Lung microvascular endothelial cell (primary cell): ENCODE results near the gene ZBED4. TPM values are rescaled to one million over a fixed set of nuclear protein-coding genes. Genes with fewer than 3 reads are reported as not detected.
"Not testable (repeated sequence)": the region's sequence is repeated elsewhere in the genome, so short reads cannot be mapped to it uniquely, and the experiment has no call there.

Experiments
- DNase-seq, 2 donors: peaks; one replicate each; pipeline versions ENCODE4 v3.0.0 to v3.0.0-alpha.2; 2010; ENCODE audit warnings: low read depth in 2 of 2
- total RNA-seq: library from RNA; depleted of rRNA; stranded (reverse); fragments of >200 nt; gene quantifications from 2 replicates; pipeline ENCODE4 v1.2.1, GENCODE V29; 2014

Gene ZBED4, protein sequence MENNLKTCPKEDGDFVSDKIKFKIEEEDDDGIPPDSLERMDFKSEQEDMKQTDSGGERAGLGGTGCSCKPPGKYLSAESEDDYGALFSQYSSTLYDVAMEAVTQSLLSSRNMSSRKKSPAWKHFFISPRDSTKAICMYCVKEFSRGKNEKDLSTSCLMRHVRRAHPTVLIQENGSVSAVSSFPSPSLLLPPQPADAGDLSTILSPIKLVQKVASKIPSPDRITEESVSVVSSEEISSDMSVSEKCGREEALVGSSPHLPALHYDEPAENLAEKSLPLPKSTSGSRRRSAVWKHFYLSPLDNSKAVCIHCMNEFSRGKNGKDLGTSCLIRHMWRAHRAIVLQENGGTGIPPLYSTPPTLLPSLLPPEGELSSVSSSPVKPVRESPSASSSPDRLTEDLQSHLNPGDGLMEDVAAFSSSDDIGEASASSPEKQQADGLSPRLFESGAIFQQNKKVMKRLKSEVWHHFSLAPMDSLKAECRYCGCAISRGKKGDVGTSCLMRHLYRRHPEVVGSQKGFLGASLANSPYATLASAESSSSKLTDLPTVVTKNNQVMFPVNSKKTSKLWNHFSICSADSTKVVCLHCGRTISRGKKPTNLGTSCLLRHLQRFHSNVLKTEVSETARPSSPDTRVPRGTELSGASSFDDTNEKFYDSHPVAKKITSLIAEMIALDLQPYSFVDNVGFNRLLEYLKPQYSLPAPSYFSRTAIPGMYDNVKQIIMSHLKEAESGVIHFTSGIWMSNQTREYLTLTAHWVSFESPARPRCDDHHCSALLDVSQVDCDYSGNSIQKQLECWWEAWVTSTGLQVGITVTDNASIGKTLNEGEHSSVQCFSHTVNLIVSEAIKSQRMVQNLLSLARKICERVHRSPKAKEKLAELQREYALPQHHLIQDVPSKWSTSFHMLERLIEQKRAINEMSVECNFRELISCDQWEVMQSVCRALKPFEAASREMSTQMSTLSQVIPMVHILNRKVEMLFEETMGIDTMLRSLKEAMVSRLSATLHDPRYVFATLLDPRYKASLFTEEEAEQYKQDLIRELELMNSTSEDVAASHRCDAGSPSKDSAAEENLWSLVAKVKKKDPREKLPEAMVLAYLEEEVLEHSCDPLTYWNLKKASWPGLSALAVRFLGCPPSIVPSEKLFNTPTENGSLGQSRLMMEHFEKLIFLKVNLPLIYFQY
- 8.7 and 13.5 TPM in 2 replicates for total RNA-seq

DNA sequence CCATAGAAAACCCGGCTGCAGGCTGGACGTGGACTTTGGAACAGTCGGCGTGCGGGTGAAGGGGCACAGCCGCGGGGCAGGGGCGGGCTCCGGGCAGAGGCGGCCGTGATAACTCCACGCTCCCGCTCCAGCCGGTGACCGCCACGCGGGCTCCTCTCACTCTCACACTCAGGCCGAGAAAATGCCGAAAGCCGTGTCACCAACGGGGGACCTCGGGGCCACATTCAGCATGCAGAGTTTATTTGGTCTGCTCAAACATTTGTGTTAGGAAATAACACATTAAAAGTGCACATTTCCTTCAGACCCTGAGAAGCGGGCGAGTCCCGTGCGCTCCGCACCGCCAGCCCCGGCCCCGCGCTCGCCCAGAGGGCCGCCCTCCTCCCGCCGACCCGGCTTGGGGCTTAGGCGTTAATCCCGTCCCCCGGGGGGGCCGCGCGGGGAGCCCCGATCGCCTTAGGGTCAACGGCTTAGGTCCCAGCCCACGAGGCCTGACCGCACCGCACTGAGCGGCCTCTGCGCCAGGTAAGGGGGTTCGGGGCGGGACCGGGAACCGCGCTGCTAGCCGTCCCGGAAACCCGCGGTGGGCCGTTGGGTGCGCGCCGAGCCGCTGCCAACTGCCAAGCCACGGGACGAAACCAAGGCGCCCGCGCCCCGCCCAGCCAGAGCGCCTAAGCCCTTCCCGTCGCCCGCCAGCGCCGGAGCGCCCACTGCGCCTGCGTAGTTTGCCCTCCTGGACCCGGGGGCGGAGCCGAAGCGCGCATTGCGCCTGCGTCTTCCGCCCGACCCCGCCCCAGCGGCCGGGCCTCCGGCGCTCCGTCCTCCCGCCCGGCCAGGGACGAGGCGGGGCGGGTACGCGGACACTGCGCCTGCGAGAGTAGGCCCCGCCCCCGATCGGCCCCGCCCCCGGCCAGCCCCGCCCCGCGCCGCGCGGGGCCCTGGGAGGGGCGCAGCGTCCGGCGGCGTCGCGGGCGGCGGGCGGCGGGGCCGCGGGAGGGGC is at the start of gene ZBED4:
TSS of gene ZBED4 (plus strand) at position 947 of the 997 bp plus-strand sequence. CDS start 29,819 bp downstream, outside the sequence.
- DNase-seq = peak; percentile 96 to 98

DNA sequence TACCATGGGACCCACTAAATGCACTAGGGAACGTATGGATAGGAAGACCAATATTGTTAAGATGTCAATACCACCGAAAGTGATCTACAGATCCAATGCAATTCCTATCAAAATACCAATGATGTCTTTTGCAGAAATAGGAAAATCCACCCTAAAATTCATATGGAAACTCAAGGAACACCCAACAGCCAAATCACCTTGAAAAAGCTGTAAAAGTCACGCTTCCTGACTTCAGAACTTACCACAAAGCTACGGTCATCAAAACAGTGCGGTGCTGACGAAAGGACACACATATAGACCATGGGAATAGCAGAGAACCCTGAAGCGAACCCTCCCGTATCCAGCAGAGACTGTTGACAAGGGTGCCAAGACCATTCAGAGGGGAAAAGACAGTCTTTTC is 46.5 kb upstream of the ZBED4 start:
- DNase-seq = no peak

DNA sequence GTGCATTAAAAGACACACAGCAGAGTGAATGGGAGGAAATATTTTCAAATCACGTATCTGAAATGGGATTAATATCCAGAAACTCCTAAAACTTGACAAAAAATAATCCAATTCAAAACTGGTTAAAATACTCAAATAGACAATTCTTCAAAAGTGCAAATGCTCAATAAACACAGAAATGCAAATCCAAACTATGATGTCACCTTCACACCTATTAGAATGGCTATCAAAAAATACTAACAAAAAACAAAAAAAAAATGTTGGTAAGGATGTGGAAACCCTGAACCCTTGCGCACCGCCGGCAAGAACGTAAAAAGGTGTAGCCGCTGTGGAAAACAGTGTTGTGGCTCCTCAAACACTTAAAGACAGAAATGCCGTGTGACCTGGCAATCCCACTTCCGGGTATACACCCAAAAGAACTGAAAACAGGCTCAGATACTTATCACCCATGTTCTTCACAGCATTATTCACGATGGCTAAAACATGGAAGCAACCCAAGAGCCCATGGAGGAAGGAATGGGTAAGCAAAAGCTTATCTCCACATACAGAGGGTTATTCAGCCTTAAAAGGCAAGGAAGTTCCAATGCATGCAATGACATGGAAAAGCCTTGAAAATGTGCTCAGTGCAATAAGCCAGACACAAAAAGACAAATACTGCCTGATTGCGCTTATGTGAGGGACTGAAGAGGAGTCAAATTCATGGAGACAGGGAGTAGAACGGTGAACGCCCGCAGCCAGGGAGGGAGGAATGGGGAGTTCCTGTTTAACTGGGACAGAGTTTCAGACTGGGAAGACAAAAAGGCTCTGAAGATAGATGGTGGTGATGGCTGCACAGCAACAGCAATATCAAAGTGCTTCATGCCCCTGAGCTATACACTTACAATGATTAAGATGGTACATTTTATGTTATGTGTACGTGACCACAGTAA is 45.6 kb upstream of the ZBED4 start:
- no peak for DNase-seq

DNA sequence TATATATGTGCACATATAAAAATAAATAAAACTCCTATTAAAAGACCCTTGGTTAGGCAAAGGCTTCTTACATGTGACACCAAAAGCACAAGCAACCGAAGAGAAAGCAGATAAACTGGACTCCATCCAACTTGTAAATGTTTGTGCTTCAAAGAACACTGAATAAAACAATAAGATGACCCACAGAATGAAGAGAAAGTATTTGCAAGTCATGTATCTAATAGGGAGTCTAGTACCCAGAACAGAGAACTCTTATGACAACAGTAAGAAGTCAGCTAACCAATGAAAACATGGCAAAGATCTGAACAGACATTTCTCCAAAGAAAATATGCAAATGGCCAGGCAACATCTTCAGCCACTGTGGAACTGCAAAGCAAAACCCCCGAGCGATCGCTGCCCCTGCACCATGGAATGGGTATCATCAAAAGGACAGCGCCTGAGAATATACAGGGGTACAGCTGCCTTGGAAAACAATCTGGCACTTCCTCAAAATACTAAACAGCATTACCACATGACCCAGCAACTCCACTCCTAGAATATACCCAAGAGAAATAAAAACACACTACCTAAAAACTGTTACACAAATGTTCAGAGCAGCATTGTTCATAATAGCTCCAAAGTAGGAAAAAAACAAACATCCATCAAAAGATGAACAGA is 43.2 kb upstream of the ZBED4 start:
- peak in 1 of 2 donors; percentile 21 for DNase-seq

DNA sequence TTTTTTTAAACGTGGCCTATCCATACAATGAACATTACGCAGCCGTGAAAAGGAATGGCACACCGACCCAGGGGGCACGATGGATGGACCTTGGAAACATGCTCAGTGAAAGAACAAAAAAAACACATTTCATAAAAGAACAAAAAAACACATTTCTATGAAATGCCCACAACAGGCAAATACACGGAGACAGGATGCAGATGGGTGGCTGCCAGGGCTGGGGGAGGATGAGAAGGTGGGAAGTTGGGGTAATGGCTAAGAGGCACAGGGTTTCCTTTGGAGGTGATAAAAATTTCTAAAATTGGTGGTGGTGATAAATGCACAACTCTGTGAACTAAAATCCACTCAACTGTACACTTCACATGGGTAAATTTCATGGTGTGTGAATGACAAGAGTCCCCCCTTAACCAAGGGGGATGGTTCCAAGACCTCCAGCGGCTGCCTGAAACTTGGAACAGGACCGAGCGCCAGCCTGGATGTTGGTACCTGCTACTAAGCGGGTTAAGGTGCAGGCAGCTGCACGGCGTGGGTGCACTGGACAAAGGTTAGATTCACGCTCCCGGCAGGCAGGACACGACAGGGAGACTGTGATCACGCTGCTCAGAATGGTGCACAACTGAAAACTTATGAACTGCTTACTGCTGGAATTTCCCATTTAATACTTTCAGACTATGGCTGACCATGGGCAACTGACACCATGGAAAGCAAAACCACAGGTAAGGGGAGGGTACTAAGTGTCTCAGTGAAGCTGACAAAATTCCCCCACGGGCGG is 42.4 kb upstream of the ZBED4 start:
- no peak for DNase-seq

DNA sequence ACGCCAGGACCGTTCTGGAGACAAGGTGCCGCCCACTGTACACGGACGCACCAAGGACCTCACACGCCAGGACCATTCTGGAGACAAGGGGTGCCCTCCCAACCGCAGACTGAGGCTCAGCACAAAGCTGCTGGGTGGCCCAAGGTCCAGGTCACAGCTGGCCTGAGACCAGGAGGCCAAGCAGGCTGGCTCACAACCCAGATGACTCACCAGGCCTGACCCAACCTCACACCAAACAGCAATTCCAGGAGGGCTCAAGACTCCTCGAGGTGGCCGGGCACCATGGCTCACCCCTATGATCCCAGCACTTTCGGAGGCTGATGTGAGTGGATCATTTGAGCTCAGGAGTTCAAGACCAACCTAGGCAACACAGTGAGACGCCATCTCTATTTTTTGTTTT is 40.8 kb upstream of the ZBED4 start:
- peak in 1 of 2 donors; percentile 33 for DNase-seq

DNA sequence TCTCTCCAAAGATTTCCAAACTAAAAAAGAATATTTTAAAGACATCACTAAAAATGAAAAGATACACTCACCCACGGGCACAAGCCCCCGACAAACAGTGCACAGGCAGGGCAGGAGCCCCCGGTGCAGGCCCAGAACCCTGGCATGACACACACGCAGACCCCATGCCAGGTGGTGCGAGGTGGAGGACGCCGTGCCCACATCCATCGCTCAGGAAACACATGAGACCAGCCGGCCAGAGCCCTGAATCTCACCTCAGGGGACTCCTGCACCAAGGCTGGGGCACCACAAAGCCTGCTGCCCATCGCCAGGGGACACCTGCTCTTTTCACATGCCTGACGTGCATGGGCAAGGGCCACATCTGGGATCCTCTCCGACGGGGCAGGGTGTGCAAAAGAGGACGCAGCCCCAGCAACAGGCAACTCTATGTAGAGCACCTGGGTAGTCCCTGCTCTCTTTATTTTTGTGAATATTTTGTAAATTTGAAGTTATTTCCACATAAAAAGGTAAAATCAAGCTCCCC is 39.4 kb upstream of the ZBED4 start:
- DNase-seq = no peak

DNA sequence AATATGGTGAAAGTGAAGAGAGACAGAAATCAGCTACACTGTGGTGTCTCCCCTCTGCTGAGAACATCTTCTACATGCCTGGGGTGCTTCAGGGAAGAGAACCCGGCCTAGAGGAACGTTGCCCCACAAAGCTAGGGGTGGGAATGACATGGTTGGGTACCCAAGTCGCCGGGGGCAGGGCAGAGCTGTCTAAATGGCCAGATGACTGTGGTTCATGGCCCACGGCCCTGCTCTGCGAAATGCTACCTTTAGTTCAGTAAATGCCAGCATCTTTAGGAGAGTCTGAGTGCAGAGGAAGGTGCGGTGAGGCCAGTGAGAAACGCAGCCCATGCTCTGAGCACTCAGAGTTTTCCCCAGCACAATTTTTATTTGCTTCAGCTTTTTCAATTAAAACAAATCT is 38.8 kb upstream of the ZBED4 start:
- no peak for DNase-seq

DNA sequence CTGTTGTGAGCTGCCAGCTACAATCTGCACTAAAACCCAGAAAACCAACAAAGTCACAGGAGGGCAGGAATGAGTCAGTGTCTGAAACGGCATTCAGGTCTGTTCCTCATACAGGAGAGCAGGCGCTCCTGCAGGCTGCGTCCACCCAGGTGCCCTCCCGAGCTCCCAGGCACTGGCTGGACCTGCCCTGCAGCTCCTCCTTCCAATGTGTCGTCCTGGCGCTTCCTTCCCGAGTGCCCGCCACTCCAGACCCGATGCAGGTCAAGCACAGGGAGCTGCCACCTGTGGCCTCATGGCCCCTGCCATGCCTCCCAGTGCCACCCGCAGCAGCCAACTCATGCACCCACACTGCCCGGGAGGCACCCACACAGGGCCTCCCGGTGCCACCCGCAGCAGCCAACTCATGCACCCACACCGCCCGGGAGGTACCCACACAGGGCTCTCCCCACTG is 38.0 kb upstream of the ZBED4 start:
- DNase-seq = no peak

DNA sequence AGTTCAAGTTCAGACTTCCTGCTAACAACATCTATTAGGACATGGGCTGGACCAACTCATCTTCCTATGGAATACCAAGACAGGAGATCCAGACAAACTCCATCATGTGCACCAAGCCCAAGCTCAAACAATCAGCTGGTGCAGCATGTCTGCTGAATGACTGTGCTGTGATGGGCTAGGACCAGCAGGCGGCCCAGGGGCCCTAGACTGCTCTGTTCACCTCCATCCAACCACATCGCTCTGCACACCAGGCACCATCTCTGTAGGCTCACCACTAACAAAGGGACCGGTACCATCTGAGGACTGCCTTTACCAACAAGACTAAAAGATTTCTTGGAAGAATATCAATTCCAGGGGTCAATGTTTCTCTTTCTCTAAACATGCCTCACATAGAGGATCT is 36.3 kb upstream of the ZBED4 start:
- no peak for DNase-seq

DNA sequence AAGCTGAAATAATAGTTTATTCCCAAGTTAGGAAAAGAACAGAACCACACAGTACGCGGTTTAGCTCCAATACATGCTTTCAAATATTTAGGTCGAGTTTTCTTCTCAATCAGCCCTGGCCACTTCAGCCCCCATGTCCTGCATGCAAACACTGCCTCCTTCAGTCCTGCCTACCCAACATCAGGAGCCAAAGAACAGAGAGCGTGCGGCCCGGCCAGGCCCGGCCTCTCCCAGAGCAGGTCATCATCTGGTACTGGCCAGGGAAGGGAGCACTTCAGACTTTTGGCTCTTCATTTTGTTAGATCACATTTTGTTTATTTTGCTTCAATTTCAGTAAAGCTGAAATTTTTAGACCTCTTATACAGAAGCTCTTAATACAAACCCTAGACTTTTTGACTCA is 32.7 kb upstream of the ZBED4 start:
- DNase-seq = no peak

DNA sequence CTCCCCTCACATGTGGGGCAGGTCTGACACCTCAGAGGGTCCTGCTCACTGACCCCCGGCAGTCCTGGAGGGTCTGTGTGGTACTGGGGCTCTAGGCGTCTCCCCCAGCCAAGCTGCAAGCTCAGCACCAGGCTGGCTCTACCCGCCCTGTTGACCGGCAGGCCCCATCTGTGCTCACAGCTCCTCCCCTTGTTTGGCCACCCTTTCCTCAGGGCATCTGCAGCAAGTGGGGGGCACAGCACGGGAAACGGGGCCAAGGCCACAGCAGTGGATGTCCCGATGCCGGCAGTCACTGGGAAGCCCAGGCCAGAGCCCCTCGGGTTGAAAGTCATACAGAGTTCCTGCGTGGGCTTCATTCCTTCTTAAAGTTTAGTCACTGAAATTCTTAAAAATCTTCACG is 31.9 kb upstream of the ZBED4 start:
- not testable (repeated sequence) for DNase-seq

DNA sequence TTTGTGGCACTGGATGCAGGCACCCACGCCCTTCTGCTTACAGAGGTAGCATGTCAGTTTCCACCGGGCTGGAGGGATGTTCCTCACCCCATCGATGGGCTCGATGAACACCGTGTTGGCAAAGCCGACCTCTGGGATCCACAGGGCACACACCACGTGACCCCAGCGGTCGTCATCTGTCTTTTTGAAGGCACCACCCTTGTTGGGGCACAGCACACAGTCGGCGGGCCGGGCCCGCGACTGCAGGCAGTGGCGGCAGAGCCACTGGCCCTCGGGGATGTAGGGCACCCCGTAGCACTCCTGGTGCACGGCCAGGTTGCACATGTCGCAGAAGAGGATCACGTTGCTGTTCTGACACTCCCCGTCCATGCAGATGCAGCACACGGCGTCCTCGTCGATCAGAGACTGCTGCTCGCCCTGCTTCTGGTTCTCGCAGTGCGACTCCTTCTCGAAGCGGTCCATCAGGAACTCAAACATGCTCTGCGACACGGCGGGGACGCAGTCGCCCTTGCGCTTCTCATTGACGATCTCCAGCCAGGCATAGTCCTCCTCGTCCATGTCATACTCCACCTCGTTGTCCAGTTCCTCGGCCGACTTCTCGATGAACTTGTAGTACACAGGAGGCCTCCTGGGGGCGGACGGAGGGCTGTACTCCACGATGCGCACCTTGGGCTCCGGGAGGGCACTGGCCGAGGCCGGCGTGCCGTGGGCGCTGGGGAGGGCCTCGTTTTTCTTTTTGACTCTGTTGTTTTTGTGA is 30.2 kb upstream of the ZBED4 start:
- DNase-seq = no peak

DNA sequence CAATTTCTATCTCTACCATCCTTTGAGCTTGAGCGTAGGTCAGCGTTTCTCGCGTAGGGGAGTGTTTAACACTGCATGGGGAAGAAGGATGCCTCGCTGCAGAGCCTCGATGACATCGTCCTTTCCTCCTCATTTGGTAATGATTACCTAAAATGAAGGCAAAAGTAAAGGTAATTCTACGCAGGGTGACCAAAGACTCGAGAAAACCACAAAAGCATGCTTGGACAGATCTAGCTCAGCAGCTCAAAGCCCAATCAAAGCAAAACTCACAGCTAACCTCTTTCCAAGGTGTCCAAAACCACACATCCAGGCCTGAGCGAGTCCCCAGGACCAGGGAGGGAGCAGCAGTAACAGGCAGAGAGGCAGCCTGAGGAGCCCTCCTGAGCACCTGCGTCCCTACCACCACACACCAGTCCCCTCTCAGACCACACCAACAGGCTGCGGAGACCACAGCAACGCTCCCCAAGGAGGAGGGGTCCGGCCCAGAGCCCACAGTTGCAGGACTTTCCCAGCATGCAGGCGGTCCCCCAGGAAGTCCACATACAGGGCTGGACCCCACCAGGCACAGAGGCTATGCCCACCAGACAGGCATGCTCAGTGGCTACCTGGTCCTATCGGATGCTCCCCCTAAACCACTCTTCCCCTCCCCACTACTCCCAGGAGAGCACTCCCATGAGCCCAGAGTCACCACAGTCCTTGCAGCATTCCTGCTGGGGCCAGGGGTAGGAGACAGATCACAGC is 29.3 kb upstream of the ZBED4 start:
- DNase-seq = no peak

DNA sequence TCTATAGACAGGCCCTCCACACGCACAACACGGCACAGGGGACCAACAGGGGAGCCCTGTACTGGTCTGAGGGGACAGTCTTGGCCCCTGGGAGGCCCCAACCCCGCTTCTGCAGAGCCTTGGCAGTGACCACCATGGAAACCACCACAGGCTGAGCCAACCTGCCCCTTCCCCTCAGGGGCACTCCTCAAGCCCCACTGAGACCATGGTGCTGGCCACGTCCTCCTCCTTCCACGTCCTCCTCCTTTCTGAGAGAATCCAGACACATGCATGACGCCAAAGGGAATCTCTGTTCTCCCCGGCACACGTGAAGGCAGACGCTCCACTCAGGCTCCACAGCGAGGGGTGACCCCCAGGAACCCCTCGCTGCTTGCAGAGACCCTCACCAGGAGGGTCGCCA is 28.7 kb upstream of the ZBED4 start:
- no peak for DNase-seq

DNA sequence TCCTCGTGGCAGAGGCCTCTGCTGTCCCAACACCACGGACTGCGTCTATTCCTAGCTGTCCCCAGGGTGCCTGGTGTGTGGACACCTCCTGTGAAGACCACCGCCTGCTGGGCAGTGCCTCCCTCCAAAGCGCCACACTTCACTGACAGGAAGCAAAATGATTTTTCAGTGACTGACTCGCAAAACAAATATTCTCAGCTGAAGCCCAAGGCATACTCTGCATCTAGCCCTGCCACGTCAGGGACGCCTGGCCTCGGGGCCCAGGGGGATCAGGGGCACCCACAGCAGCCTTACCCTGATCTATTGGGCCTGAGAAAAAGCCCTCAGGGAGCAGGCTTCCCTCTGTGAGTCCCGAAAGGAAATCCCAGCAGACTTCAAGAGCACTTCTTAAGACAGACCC is 28.2 kb upstream of the ZBED4 start:
- DNase-seq = peak; percentile 17 to 18
